Cardiac muscle cell (in vitro differentiated cells and primary cell): Measurements from ENCODE around the gene CD200R1L. TPM values are rescaled to one million over a fixed set of nuclear protein-coding genes. Genes with fewer than 3 reads are reported as not detected.

ENCODE experiments used
- DNase-seq, 2 donors: peaks; one replicate each; pipeline versions ENCODE4 v3.0.0 to v3.0.0-alpha.2; 2010 to 2017; ENCODE audit warnings: low read depth in 1 of 2, low spot score in 1 of 2
- H3K27ac ChIP-seq: fragments of 200-600 bp; sonication (generic); 2 replicates; pipeline ENCODE4 v1.5.1; 2016
- H3K27me3 ChIP-seq: fragments of 200-600 bp; sonication (generic); 2 replicates; pipeline ENCODE4 v1.6.0; 2016; ENCODE audit warnings: control low read depth
- H3K36me3 ChIP-seq: fragments of 200-600 bp; sonication (generic); 2 replicates; pipeline ENCODE4 v1.5.1; 2016; ENCODE audit warnings: control low read depth
- H3K4me1 ChIP-seq: fragments of 200-600 bp; sonication (generic); 2 replicates; pipeline ENCODE4 v1.8.1; 2017; ENCODE audit warnings: low read depth, mild to moderate bottlenecking, mixed run types
- H3K4me3 ChIP-seq: fragments of 200-600 bp; sonication (generic); 2 replicates; pipeline ENCODE4 v1.5.1; 2016; ENCODE audit warnings: mild to moderate bottlenecking
- H3K9me3 ChIP-seq: fragments of 200-600 bp; sonication (generic); 2 replicates; pipeline ENCODE4 v1.5.1; 2017; ENCODE audit warnings: low read depth, mild to moderate bottlenecking, control low read depth
- polyA plus RNA-seq: library from polyadenylated mRNA; unstranded; fragments of >200 nt; fragmentation: Nextera tagmentation; extraction: Ambion mirVana; gene quantifications from 2 replicates; pipeline ENCODE4 v1.2.1, GENCODE V29; 2016
- total RNA-seq: library from RNA; depleted of rRNA; stranded (reverse); fragments of >200 nt; gene quantifications from 2 replicates; pipeline ENCODE4 v1.2.3, GENCODE V29; 2016
- TF ChIP-seq, protein P1 (sequence below): IDR thresholded peaks from 2 replicates; pipeline ENCODE4 v1.5.1; 2012; ENCODE audit warnings: low read depth, mild to moderate bottlenecking, low read length

CD200R1L gene
- total and polyA plus RNA-seq, 2 experiments from 2014 or later, result not detected

- DNase-seq, result peak in 1 of 2 donors; percentile 35
- H3K27me3 ChIP-seq, result peaks cover 5% of the 10 kb centered on the region
- peaks cover 17% of the 10 kb centered on the region for H3K4me1 ChIP-seq
- TF ChIP-seq, protein P1, sequence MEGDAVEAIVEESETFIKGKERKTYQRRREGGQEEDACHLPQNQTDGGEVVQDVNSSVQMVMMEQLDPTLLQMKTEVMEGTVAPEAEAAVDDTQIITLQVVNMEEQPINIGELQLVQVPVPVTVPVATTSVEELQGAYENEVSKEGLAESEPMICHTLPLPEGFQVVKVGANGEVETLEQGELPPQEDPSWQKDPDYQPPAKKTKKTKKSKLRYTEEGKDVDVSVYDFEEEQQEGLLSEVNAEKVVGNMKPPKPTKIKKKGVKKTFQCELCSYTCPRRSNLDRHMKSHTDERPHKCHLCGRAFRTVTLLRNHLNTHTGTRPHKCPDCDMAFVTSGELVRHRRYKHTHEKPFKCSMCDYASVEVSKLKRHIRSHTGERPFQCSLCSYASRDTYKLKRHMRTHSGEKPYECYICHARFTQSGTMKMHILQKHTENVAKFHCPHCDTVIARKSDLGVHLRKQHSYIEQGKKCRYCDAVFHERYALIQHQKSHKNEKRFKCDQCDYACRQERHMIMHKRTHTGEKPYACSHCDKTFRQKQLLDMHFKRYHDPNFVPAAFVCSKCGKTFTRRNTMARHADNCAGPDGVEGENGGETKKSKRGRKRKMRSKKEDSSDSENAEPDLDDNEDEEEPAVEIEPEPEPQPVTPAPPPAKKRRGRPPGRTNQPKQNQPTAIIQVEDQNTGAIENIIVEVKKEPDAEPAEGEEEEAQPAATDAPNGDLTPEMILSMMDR, result no peak
- H3K4me3 ChIP-seq, result no peak overlapping the region
- H3K9me3 ChIP-seq, result no peaks in the 10 kb centered on the region
- no peaks in the 10 kb centered on the region for H3K36me3 ChIP-seq
- no peak overlapping the region for H3K27ac ChIP-seq
These were observed 59.6 kb downstream of the CD200R1L start for GRCh38 chr3:112786881-112787579.

- TF ChIP-seq, protein P1, result no peak
- Histone ChIP-seq H3K4me1 (peaks cover 17% of the 10 kb centered on the region), H3K9me3 (no peaks in the 10 kb centered on the region), H3K27me3 (peaks cover 5% of the 10 kb centered on the region), H3K27ac (peak overlapping the region; percentile 22), H3K36me3 (no peaks in the 10 kb centered on the region), H3K4me3 (no peak overlapping the region)
- peak; percentile 74 to 92 for DNase-seq
These were observed 60.6 kb downstream of the CD200R1L start for GRCh38 chr3:112786002-112786590.

GRCh38 chr3:112785321-112786001 lies 61.2 kb downstream of the CD200R1L start:
- Histone ChIP-seq H3K36me3 (no peaks in the 10 kb centered on the region), H3K9me3 (no peaks in the 10 kb centered on the region), H3K4me3 (no peak overlapping the region), H3K4me1 (peaks cover 17% of the 10 kb centered on the region), H3K27me3 (peaks cover 5% of the 10 kb centered on the region), H3K27ac (peak overlapping the region; percentile 22)
- TF ChIP-seq, protein P1, result no peak
- peak; percentile 14 to 49 for DNase-seq

DNA sequence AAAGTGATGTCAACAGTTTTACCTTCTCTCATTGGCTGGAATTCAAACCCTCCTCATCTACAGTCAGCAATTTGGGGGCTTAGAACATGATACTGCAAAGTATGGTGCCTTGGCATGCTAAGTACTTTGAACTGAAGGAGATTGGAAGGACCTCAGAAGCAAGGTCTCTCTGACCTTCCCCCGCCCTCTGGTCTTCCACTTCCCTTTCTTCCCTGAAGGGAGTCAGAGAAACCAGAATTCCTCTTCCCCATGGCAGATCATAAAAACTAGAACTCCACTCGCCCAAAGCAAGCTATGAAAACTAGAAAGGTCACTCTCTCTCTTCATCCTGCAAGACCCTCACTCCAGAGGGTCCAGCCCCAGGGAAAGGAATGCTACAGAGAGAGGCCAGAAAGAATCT lies 64.2 kb downstream of the CD200R1L start:
- TF ChIP-seq, protein P1, result no peak
- Histone ChIP-seq H3K27me3 (peaks cover 12% of the 10 kb centered on the region), H3K27ac (no peak overlapping the region), H3K4me3 (no peak overlapping the region), H3K9me3 (no peaks in the 10 kb centered on the region), H3K36me3 (no peaks in the 10 kb centered on the region), H3K4me1 (peaks cover 17% of the 10 kb centered on the region)
- no peak for DNase-seq

GRCh38 chr3:112781599-112781998 lies 65.1 kb downstream of the CD200R1L start:
- Histone ChIP-seq H3K36me3 (no peaks in the 10 kb centered on the region), H3K9me3 (no peaks in the 10 kb centered on the region), H3K4me3 (no peak overlapping the region)

More at GRCh38 chr3:112781599-112781998, 65.1 kb downstream of the CD200R1L start:
- Histone ChIP-seq H3K27ac (no peak overlapping the region), H3K27me3 (peaks cover 14% of the 10 kb centered on the region), H3K4me1 (peaks cover 13% of the 10 kb centered on the region)
- no peak for DNase-seq
- TF ChIP-seq, protein P1, result no peak
